Upper lobe of right lung (tissue), 1 donor: ENCODE results near the gene ADORA2A. TPM values are rescaled to one million over a fixed set of nuclear protein-coding genes. Genes with fewer than 3 reads are reported as not detected.

Experiments
- ATAC-seq: fragments of 200-7000 bp; cut with Tn5 transposase; one replicate; pipeline ENCODE4 v1.9.1; 2020; ENCODE audit warnings: mild to moderate bottlenecking, moderate library complexity
- DNase-seq: peaks from one replicate; pipeline ENCODE4 v3.0.0-alpha.2; 2020
- H3K27ac ChIP-seq: fragments of 200-600 bp; one replicate; pipeline ENCODE4 v1.8.0; 2022
- H3K27me3 ChIP-seq: fragments of 200-600 bp; one replicate; pipeline ENCODE4 v1.8.0; 2022; ENCODE audit warnings: mild to moderate bottlenecking
- H3K36me3 ChIP-seq: fragments of 200-600 bp; one replicate; pipeline ENCODE4 v1.8.0; 2022
- H3K4me1 ChIP-seq: fragments of 200-600 bp; one replicate; pipeline ENCODE4 v1.8.0; 2022
- H3K4me3 ChIP-seq: fragments of 200-600 bp; one replicate; pipeline ENCODE4 v1.8.0; 2022; ENCODE audit warnings: mild to moderate bottlenecking
- H3K9me3 ChIP-seq: fragments of 200-600 bp; one replicate; pipeline ENCODE4 v1.8.0; 2022
- intact Hi-C: fragments of 100-400 bp; cut with DNase I; formaldehyde crosslinking; loops from one replicate; pipeline ENCODE4 v1.11.0; 2022
- total RNA-seq: library from RNA; stranded (reverse); fragmentation: NEBNext Ultra II Directional; extraction: Animal tissue kit (Norgen Biotek cat#: 25700); gene quantifications from one replicate; pipeline ENCODE4 v1.2.1, GENCODE V29; 2021
- TF ChIP-seq, protein P1 (sequence below): fragments of 200-600 bp; IDR thresholded peaks from one replicate; pipeline ENCODE4 v1.8.0; 2022; ENCODE audit warnings: antibody characterized with exemption
- donor health status: DM: no; HTN: yes; CAD: no; lungs with severe emphysema.

Gene ADORA2A
- total RNA-seq, 1 donor from 2014 or later: 17.2 TPM

DNA sequence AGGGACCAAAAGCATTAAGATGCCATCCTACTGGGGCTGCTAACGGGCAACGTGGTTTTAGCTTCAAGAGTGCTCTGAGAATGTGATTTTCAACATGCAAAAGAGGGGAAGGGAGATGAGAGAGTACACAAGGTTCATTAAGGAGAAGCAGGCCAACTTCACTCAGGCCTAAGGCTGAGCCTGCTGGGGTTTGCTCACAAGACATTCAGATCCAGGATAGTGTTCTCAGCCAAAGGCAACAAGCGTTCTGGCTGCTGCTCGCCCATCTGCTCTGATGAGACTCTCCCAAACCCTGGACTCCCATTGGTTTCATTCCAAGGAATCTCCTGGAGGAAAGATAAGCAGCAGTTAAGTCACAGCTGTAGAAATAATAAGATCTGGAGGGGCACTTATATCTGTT lies 44.2 kb downstream of the ADORA2A start:
- Histone ChIP-seq H3K36me3 (no peaks in the 10 kb centered on the region), H3K9me3 (no peaks in the 10 kb centered on the region), H3K4me1 (peaks cover 28% of the 10 kb centered on the region), H3K27ac (no peak overlapping the region), H3K27me3 (no peaks in the 10 kb centered on the region), H3K4me3 (no peak overlapping the region)
- ATAC-seq (peak; percentile 47), DNase-seq (no peak)
- intact Hi-C loops: no loop called here
- TF ChIP-seq, protein P1, sequence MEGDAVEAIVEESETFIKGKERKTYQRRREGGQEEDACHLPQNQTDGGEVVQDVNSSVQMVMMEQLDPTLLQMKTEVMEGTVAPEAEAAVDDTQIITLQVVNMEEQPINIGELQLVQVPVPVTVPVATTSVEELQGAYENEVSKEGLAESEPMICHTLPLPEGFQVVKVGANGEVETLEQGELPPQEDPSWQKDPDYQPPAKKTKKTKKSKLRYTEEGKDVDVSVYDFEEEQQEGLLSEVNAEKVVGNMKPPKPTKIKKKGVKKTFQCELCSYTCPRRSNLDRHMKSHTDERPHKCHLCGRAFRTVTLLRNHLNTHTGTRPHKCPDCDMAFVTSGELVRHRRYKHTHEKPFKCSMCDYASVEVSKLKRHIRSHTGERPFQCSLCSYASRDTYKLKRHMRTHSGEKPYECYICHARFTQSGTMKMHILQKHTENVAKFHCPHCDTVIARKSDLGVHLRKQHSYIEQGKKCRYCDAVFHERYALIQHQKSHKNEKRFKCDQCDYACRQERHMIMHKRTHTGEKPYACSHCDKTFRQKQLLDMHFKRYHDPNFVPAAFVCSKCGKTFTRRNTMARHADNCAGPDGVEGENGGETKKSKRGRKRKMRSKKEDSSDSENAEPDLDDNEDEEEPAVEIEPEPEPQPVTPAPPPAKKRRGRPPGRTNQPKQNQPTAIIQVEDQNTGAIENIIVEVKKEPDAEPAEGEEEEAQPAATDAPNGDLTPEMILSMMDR: no peak

DNA sequence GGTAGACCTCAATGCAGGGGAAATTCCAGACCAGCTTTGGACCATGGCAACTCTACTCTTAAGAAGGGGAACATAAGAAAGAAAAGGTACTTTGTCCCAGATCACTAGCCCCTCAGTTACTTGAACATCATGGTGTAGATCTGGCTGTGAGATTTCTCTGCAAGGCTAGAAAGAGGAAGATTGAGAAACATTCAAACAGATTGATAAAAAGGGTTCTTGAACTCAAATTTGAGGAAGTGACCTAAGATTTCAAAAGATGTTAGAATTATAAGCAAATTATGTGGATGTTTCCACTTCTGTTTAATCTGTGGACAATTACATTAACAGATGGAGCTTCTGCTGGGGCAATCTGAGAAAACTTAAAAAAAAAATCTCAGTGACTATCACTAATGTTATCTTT lies 45.9 kb downstream of the ADORA2A start:
- ATAC-seq (no peak), DNase-seq (no peak)
- H3K27me3 ChIP-seq: no peaks in the 10 kb centered on the region
- no peak overlapping the region for H3K4me3 ChIP-seq
- no peak overlapping the region for H3K27ac ChIP-seq
- no peaks in the 10 kb centered on the region for H3K9me3 ChIP-seq
- peaks cover 16% of the 10 kb centered on the region for H3K4me1 ChIP-seq
- TF ChIP-seq, protein P1: no peak
- no peaks in the 10 kb centered on the region for H3K36me3 ChIP-seq
- intact Hi-C loops: no loop called here

DNA sequence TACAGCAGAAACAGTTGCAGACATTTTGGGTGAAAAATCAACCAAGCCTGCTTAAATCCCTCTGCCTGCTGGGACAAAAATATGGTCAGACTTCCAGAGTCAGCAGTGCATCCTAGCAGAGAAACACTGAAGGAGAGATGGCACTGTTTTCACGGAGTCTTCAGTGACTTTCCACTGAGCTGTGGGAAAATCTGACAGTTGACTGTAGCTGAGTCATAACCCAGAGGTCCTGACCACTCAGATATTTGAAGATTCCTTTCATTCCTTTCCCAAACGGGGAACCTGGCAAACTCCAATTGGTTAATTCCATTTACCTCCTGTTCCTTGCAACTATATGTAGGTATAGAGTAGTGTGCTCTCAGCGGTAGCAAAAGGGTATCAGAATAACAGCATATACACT lies 46.8 kb downstream of the ADORA2A start:
- intact Hi-C loops: no loop called here
- H3K36me3 ChIP-seq: no peaks in the 10 kb centered on the region
- no peak overlapping the region for H3K27ac ChIP-seq
- H3K4me3 ChIP-seq: no peak overlapping the region
- TF ChIP-seq, protein P1: no peak
- ATAC-seq: peak; percentile 34
- H3K27me3 ChIP-seq: no peaks in the 10 kb centered on the region
- no peak for DNase-seq
- peaks cover 16% of the 10 kb centered on the region for H3K4me1 ChIP-seq
- H3K9me3 ChIP-seq: no peaks in the 10 kb centered on the region

DNA sequence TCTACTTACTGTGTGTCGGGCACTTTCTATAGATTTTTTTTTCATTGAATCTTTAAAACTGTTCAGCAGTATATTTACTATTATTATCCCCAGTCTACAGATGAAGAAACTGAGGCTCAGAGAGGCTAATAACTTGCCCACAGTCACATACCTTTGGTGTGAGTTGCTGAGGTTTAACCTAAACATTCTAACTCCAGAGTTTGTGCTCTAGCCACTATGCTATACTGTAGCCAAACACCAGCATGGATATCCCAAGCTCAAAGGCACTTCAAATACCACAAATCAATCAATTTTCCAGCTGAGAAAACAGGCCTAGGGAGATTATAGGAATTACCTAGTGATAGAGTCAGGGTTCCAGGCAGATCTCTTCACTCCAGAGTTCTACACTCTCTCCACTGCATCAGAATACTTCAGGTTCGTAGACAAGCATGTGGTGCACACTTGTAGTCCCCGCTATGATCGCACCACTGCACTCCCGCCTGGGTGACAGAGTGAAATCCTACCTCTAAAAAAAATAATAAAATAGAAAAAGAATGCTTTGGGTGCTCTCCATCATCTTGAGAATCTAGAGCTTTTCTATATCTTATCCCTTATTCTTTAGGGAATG lies 47.4 kb downstream of the ADORA2A start:
- no peaks in the 10 kb centered on the region for H3K9me3 ChIP-seq
- no peak overlapping the region for H3K27ac ChIP-seq
- H3K27me3 ChIP-seq: no peaks in the 10 kb centered on the region
- no peak for DNase-seq
- peaks cover 16% of the 10 kb centered on the region for H3K4me1 ChIP-seq
- TF ChIP-seq, protein P1: no peak
- intact Hi-C loops: no loop called here
- no peak overlapping the region for H3K4me3 ChIP-seq
- no peak for ATAC-seq
- H3K36me3 ChIP-seq: no peaks in the 10 kb centered on the region

DNA sequence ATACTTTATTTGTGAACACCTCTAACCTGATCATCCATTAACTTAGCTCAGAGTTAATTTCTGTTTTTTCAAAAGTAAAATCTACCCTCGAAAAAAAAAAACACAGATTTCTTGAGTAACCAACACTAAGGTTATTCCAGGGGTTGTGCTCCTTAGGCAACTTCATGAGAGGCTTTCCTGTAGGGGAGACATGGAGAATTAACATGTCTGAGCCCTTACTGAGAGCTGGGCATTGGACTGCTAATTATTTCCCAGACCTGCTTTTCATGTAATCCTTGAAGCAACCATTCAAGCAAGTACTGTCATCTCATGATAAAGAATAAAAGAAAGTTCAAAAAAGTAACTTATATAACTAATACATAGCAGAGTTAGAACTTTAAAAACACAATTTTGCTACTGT lies 54.2 kb downstream of the ADORA2A start:
- H3K4me1 ChIP-seq: peaks cover 19% of the 10 kb centered on the region
- TF ChIP-seq, protein P1: no peak
- no peaks in the 10 kb centered on the region for H3K27me3 ChIP-seq
- H3K4me3 ChIP-seq: no peak overlapping the region
- intact Hi-C loops: no loop called here
- no peak for ATAC-seq
- no peaks in the 10 kb centered on the region for H3K36me3 ChIP-seq
- DNase-seq: no peak
- H3K27ac ChIP-seq: no peak overlapping the region
- no peaks in the 10 kb centered on the region for H3K9me3 ChIP-seq

DNA sequence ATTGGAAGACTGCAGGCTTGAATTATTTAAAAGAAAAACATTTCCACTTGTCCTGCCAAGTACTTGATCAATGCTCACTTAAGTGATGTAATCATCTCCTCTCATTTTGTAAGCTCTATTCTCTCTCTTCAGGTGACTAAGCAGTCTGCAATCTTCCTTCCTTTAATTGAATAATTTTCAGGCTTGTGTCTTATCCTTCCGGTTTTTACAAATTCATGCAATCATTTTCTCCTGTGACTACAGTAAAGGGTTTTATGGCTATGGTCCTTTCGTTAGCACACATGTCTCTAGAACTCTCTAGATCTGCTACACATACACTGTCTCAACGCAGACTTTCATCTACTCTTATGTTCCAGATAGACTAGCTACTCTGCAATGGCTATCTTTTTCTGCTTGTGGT lies 55.2 kb downstream of the ADORA2A start:
- DNase-seq (no peak), ATAC-seq (peak; percentile 66)
- intact Hi-C loops: no loop called here
- Histone ChIP-seq H3K36me3 (no peaks in the 10 kb centered on the region), H3K4me3 (no peak overlapping the region), H3K4me1 (peaks cover 19% of the 10 kb centered on the region), H3K27me3 (no peaks in the 10 kb centered on the region), H3K27ac (no peak overlapping the region), H3K9me3 (no peaks in the 10 kb centered on the region)
- TF ChIP-seq, protein P1: no peak
